Transverse colon (tissue), 3 donors: ENCODE data around the gene UNC13B.

Experiments
- POLR2A ChIP-seq: fragments of 450-650 bp; IDR thresholded peaks from one replicate; pipeline ENCODE4 v1.6.1; 2016; ENCODE audit warnings: antibody characterized with exemption, mild to moderate bottlenecking, moderate library complexity
- TF ChIP-seq, protein P1 (sequence below), 5 experiments: fragments of 200-600 bp in 3 of 5; fragments of 450-650 bp in 2 of 5; sonication (generic) in 3 of 5; IDR thresholded peaks; 1 replicate in 2 of 5; 2 replicates in 3 of 5; pipeline ENCODE4 v1.5.1; 2016 to 2017; ENCODE audit warnings: antibody characterized with exemption in 5 of 5, inconsistent platforms in 3 of 5, mild to moderate bottlenecking in 2 of 5, moderate library complexity in 1 of 5

DNA sequence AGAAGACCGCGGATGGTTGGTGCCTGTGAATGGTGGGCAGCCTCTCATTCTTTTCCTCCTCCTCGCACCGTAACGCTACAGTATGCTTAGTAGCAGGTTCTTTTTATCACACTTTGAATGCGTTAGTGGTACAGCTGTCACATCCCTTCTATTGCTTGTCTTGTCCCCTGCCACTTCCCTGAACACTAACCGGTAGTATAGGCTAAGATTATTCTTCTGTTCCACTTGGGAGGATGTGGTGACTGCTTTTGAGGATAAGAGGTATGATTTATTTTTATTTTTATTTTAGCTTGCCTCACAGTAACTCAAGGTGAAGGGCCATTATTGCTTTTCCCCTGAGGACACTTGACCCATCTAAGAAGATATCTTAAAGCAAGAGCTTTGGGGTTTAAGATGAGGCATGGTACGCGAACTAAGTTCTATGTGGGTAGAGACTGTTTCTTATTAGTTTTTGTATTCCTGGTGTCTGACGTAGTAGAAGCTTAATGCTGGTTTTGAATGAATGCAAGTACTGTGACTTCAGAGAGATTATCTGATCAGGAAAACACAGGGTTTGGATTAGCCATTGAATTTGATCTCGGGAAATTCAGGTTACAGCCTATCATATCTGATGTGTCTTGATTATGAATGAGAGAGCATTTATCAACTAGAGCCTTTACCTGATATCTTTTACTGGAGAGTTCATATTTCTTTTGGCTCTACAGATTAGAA is 951 bp downstream of the UNC13B start:
- TF ChIP-seq, protein P1, sequence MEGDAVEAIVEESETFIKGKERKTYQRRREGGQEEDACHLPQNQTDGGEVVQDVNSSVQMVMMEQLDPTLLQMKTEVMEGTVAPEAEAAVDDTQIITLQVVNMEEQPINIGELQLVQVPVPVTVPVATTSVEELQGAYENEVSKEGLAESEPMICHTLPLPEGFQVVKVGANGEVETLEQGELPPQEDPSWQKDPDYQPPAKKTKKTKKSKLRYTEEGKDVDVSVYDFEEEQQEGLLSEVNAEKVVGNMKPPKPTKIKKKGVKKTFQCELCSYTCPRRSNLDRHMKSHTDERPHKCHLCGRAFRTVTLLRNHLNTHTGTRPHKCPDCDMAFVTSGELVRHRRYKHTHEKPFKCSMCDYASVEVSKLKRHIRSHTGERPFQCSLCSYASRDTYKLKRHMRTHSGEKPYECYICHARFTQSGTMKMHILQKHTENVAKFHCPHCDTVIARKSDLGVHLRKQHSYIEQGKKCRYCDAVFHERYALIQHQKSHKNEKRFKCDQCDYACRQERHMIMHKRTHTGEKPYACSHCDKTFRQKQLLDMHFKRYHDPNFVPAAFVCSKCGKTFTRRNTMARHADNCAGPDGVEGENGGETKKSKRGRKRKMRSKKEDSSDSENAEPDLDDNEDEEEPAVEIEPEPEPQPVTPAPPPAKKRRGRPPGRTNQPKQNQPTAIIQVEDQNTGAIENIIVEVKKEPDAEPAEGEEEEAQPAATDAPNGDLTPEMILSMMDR (IDR thresholded peaks at IDR 0.05), result no peak
- no peak for TF ChIP-seq POLR2A
